Smooth muscle cell (in vitro differentiated cells): ENCODE data around the gene SPP1. TPM values are rescaled to one million over a fixed set of nuclear protein-coding genes. Genes with fewer than 3 reads are reported as not detected.

ENCODE experiments used
- DNase-seq: peaks from one replicate; lab custom pipeline; 2025; ENCODE audit not compliant: unreplicated experiment; lab: John Stamatoyannopoulos, UW
- H2AFZ ChIP-seq: fragments of 200-600 bp; sonication (generic); 2 replicates; pipeline ENCODE4 v1.6.0; 2016; ENCODE audit warnings: antibody characterized with exemption, low read depth, mild to moderate bottlenecking
- H3F3A ChIP-seq: fragments of 200-600 bp; sonication (generic); 2 replicates; pipeline ENCODE4 v1.6.0; 2017; ENCODE audit warnings: antibody characterized with exemption, low read depth
- H3K27ac ChIP-seq: fragments of 200-600 bp; sonication (generic); 2 replicates; pipeline ENCODE4 v1.5.1; 2016; ENCODE audit warnings: low read depth, mild to moderate bottlenecking
- H3K27me3 ChIP-seq: fragments of 200-600 bp; sonication (generic); 2 replicates; pipeline ENCODE4 v1.6.1; 2016; ENCODE audit warnings: low read depth, mild to moderate bottlenecking
- H3K36me3 ChIP-seq: fragments of 200-600 bp; sonication (generic); 2 replicates; pipeline ENCODE4 v1.5.1; 2016; ENCODE audit warnings: low read depth
- H3K4me1 ChIP-seq: fragments of 200-600 bp; sonication (generic); 2 replicates; pipeline ENCODE4 v1.5.1; 2016; ENCODE audit warnings: low read depth
- H3K4me2 ChIP-seq: fragments of 200-600 bp; sonication (generic); 2 replicates; pipeline ENCODE4 v1.6.0; 2016; ENCODE audit warnings: mild to moderate bottlenecking
- H3K4me3 ChIP-seq: fragments of 200-600 bp; sonication (generic); 2 replicates; pipeline ENCODE4 v1.5.1; 2016; ENCODE audit warnings: mild to moderate bottlenecking
- H3K79me2 ChIP-seq: fragments of 200-600 bp; sonication (generic); 2 replicates; pipeline ENCODE4 v1.6.0; 2016; ENCODE audit warnings: low read depth, mild to moderate bottlenecking
- H3K9ac ChIP-seq: fragments of 200-600 bp; sonication (generic); 2 replicates; pipeline ENCODE4 v1.6.0; 2016; ENCODE audit warnings: low read depth
- H3K9me3 ChIP-seq: fragments of 200-600 bp; sonication (generic); replicated peaks from 2 replicates; pipeline ENCODE4 v1.5.1; 2016; ENCODE audit warnings: low read depth
- H4K20me1 ChIP-seq: fragments of 200-600 bp; sonication (generic); 2 replicates; pipeline ENCODE4 v1.6.0; 2016; ENCODE audit warnings: low read depth
- CTCF ChIP-seq: fragments of 200-600 bp; sonication (generic); IDR thresholded peaks from 2 replicates; pipeline ENCODE4 v1.5.1; 2017; ENCODE audit warnings: borderline replicate concordance, mild to moderate bottlenecking, antibody characterized with exemption; ENCODE audit not compliant: insufficient read depth, poor library complexity, severe bottlenecking
- WGBS: methylation state at CpG from one replicate; pipeline ENCODE4 v1.1.7; 2016; ENCODE audit warnings: low lambda C conversion rate; 5-methylcytosine and 5-hydroxymethylcytosine counted together
- polyA plus RNA-seq: library from polyadenylated mRNA; unstranded; fragments of >200 nt; fragmentation: Nextera tagmentation; extraction: Ambion mirVana; gene quantifications from 2 replicates; pipeline ENCODE4 v1.2.1, GENCODE V29; 2016
- total RNA-seq: library from RNA; depleted of rRNA; stranded (reverse); fragments of >200 nt; gene quantifications from 2 replicates; pipeline ENCODE4 v1.2.3, GENCODE V29; 2014

SPP1 gene
- total and polyA plus RNA-seq, 2 experiments from 2014 or later = 16.2 to 37.3 TPM

GRCh38 chr4:87967193-87967592, 8.3 kb upstream of the SPP1 start:
- Histone ChIP-seq H3K9me3 (no peaks in the 10 kb centered on the region), H2AFZ (no peak overlapping the region), H3F3A (no peaks in the 10 kb centered on the region)

GRCh38 chr4:87970121-87970520, 5.4 kb upstream of the SPP1 start:
- no peak for DNase-seq
- peaks cover 3% of the 10 kb centered on the region for H3K4me1 ChIP-seq
- WGBS = 91% methylated on average over 2 of the region's 2 CpGs

More at GRCh38 chr4:87967193-87967592, 8.3 kb upstream of the SPP1 start:
- TF ChIP-seq CTCF = no peak
- Histone ChIP-seq H3K4me3 (no peak overlapping the region), H3K27ac (no peak overlapping the region), H3K4me1 (no peaks in the 10 kb centered on the region), H3K27me3 (no peaks in the 10 kb centered on the region), H3K36me3 (no peaks in the 10 kb centered on the region), H3K79me2 (no peaks in the 10 kb centered on the region), H3K4me2 (no peak overlapping the region), H3K9ac (no peak overlapping the region), H4K20me1 (no peaks in the 10 kb centered on the region)
- 96% methylated on average over 8 of the region's 8 CpGs for WGBS
- DNase-seq = no peak

GRCh38 chr4:87971866-87972265, 3.6 kb upstream of the SPP1 start:
- H3F3A ChIP-seq = peaks cover 3% of the 10 kb centered on the region
- peaks cover 3% of the 10 kb centered on the region for H3K4me1 ChIP-seq
- WGBS = 0% methylated on average over 1 of the region's 1 CpG
- DNase-seq = no peak
- H3K4me3 ChIP-seq = no peak overlapping the region
- TF ChIP-seq CTCF = no peak
- no peak overlapping the region for H3K9ac ChIP-seq
- H3K27me3 ChIP-seq = no peaks in the 10 kb centered on the region
- H3K79me2 ChIP-seq = no peaks in the 10 kb centered on the region
- H3K36me3 ChIP-seq = no peaks in the 10 kb centered on the region
- H3K4me2 ChIP-seq = no peak overlapping the region
- no peaks in the 10 kb centered on the region for H3K9me3 ChIP-seq
- peak overlapping the region; percentile 78 for H3K27ac ChIP-seq
- no peak overlapping the region for H2AFZ ChIP-seq
- no peaks in the 10 kb centered on the region for H4K20me1 ChIP-seq

More at GRCh38 chr4:87970121-87970520, 5.4 kb upstream of the SPP1 start:
- Histone ChIP-seq H3K79me2 (no peaks in the 10 kb centered on the region), H3K4me2 (no peak overlapping the region), H3K36me3 (no peaks in the 10 kb centered on the region), H4K20me1 (no peaks in the 10 kb centered on the region), H3K9me3 (no peaks in the 10 kb centered on the region), H3K9ac (no peak overlapping the region), H2AFZ (no peak overlapping the region), H3F3A (peaks cover 3% of the 10 kb centered on the region), H3K4me3 (no peak overlapping the region), H3K27ac (no peak overlapping the region), H3K27me3 (no peaks in the 10 kb centered on the region)
- TF ChIP-seq CTCF = no peak
